Ecto neural progenitor cell (in vitro differentiated cells): ENCODE results near the gene RABEPK.
"Not testable (repeated sequence)": the region's sequence is repeated elsewhere in the genome, so short reads cannot be mapped to it uniquely, and the experiment has no call there.

Experiments used
- DNase-seq: peaks from one replicate; pipeline ENCODE4 v3.0.0-alpha.2; 2018; ENCODE audit warnings: low spot score

The RABEPK gene

DNA sequence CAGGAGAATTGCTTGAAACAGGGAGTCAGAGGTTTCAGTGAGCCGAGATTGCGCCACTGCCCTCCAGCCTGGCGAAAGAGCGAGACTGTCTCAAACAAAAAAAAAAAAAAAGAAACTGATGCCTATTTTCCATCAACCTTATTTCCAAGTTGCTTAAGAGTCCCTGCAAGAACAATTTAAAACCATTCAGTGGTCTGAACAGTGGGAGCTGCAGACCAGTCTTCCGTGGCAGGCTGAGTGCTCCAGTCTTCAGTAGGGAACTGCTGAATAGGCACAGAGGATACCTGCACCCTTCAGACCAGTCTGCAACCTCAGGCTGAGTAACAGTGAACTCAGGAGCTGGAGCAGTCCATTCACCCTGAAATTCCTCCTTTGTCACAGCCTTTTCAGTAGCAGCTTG, 5.9 kb upstream of the RABEPK start:
- not testable (repeated sequence) for DNase-seq

DNA sequence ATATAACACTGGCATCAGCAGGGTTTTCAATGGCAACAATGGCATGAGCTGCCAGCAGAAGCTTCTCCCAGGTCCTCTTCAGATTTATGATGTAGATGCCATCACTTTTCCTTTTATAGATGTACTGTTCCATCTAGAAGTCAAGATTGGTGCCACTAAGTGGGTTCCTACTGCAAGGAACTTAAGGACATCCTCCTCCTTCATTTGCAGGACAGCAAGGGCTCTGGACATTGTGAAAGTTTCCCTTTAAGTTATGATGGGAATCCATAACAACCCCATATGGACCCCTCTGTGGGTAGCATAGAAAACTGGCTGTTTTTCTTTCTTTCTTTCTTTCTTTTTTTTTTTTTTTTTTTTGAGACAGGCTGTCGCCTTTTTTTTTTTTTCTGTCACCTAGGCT, 4.8 kb upstream of the RABEPK start:
- DNase-seq = not testable (repeated sequence)

GRCh38 chr9:125202846-125203618, 2.7 kb downstream of the RABEPK start:
- DNase-seq = no peak

DNA sequence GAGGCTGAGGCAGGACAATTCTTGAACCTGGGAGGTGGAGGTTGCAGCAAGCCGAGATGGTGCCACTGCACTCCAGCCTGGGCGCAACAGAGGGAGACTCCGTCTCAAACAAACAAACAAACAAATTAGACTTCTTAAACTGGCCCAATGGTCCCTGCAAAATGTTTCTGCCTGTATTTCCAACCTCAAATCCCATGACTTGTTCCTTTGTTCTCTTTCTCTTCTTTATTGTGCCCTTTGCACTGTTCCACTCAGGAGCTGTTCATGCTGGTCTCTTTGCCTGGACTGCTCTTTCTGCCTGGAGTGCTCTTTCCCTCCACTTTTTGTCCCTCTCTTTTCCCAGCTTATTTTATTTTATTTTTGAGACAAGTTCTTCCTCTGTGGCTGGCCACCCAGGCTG, 4.1 kb downstream of the RABEPK start:
- no peak for DNase-seq

GRCh38 chr9:125214186-125214585, 13.8 kb downstream of the RABEPK start:
- no peak for DNase-seq

- DNase-seq = no peak
Observed at GRCh38 chr9:125218621-125219020, 18.3 kb downstream of the RABEPK start.

DNA sequence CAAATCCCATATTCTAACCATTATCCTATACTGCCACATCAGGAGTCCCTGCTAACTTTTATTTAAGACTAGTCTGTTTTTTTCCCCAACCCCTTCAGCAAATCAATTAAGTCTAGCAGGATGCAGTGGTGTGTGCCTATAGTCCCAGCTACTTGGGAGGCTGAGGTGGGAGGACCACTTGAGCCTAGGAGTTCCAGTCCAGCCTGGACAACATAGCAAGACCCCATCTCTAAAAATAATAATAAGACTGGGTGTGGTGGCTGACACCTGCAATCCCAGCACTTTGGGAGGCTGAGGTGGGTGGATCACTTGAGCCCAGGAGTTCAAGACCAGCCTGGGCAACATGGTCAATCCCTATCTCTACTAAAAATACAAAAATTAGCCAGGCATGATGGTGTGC, 24.5 kb downstream of the RABEPK start:
- DNase-seq = not testable (repeated sequence)

GRCh38 chr9:125227761-125228160, 27.4 kb downstream of the RABEPK start:
- no peak for DNase-seq

- no peak for DNase-seq
Observed at GRCh38 chr9:125233678-125234077, 33.3 kb downstream of the RABEPK start.

GRCh38 chr9:125234099-125234498, 33.8 kb downstream of the RABEPK start:
- DNase-seq = not testable (repeated sequence)

DNA sequence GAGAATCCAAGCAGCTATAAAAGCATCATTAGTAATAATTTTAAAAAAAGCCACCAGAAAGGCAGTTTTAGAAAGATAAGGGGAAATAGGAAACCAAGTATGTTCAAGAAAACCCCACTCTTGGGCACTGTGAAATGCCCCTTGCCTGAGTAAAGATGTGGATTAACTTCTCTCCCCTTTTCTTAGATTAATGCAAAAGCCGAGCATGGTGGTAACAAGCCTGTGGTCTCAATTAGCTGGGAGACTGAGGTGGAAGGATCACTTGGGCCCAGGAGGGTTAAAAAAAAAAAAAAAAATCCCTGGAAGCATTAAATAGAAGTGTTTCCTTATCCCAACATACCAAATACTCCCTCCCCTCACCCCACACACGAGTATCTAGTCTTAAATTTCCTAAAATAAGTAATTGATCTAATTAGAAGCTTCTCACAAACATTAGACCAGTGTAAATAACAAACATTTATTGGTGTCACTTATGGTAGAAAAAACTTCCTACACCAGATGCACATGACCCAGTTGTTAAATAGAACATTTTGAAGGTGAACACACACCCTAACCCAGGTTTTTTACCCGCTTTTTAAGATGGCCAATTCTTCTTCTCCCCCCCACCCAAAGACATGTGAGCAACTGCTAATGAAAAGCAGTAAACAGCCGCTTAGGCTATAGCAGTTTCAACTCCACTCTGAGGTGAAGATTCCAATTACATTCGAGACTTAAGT, 35.6 kb downstream of the RABEPK start:
- DNase-seq = no peak

DNA sequence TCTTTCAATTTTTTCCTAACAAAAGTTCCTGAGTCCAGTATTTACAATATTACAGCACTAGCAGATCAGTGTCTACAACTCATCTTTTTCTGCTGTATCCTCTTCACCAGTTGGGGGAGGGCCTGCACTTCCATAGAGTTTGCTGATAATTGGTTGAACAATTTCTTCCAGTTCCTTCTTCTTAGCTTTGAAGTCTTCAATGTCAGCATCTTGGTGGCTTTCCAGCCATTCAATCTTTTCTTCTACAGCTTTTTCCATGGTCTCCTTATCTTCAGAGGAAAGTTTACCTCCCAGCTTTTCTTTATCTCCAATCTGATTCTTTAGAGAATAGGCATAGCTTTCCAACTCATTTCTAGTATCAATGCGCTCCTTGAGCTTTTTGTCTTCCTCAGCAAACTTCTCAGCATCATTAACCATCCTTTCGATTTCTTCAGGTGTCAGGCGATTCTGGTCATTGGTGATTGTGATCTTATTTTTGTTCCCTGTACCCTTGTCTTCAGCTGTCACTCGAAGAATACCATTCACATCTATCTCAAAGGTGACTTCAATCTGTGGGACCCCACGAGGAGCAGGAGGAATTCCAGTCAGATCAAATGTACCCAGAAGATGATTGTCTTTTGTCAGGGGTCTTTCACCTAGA, 36.3 kb downstream of the RABEPK start:
- DNase-seq = not testable (repeated sequence)

- no peak for DNase-seq
Observed at GRCh38 chr9:125238127-125238914, 38.0 kb downstream of the RABEPK start.

- DNase-seq = no peak
Observed at GRCh38 chr9:125238915-125239446, 38.6 kb downstream of the RABEPK start.

DNA sequence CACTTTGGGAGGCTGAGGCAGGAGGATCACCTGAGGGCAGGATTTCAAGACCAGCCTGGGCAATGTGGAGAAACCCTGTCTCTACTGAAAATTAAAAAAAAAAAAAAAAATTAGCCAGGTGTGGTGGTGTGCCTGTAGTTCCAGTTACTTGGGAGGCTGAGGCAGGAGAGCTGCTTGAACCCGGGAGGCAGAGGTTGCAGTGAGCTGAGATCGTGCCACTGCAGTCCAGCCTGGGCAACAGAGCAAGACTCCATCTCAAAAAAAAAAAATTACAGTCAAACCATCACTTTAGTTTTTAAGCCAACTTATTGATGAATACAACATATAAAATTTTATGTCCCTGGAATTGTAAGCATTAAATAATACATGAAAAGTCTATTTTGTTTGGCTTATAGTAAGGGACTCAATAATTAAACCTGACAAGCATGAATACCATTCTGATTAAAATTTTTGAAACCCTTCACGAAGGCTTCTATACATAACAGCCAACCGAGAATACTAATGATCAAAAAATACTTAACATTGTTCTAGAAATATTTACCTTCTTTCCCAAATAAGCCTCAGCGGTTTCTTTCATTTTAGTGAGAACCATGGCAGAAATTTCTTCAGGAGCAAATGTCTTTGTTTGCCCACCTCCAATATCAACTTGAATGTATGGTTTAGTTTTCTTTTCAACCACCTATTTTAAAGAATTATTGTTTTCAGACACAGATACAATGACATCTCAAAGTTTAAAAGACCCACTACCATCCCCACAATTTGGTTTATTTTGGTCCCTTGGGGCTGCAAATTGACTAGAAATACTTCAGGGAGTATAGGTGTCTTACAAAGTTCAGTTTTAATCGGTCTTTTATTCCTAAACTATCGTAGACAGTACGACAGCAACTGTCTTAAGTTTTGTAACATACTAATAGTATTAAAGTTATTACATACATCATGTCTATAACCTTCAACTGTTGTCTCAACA, 39.6 kb downstream of the RABEPK start:
- DNase-seq = no peak

DNA sequence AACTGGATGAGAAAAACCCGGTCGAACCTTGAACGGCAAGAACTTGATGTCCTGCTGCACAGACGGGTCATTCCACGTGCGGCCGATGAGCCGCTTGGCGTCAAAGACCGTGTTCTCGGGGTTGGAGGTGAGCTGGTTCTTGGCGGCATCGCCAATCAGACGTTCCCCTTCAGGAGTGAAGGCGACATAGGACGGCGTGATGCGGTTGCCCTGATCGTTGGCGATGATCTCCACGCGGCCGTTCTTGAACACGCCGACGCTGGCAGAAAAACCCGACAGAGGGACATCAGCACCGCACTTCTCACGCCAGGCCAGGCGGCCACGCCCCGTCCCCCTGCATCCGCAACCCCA, 40.3 kb downstream of the RABEPK start:
- DNase-seq = no peak

DNA sequence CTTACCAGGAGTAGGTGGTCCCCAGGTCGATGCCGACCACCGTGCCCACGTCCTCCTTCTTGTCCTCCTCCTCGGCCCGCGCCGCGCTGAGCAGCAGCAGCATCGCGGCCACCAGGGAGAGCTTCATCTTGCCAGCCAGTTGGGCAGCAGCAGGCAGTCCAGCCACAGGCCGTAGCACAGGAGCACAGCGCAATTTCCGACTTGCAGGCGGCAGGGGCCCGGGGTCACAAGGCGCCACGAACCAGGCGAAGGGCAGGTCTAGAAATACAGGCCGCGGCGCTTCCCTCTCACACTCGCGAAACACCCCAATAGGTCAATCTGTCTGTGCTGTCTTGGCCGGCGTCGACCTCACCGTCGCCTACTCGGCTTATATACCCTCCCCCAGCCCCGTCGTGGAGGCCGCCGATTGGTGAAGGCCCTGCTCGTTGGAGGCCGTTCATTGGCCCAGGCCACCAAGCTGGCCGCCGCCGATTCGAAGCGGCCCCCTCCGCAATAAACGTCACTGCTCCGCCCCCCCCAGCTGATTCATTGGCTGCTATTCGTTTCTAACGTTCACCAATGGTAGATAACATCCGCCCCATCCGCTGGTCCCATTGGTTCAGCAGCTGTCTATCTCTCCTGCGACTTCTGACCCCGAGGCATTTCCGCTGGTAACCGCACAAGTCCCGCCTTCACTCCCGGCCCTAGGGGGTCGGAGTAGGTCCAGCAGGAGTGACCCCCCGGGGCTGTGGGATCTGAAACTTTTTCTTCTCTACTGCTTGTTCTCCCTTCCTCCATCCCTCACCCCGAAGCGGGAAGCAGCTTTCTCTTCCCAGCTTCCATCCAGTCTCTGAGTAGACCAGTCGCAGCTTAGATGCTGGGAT, 40.9 kb downstream of the RABEPK start, which contains the start of gene HSPA5:
TSS of gene HSPA5 (minus strand) at position 344 of the 863 bp plus-strand sequence. CDS start at position 127, 217 bp downstream.
- peak; percentile 99 for DNase-seq

GRCh38 chr9:125241863-125242739, 41.8 kb downstream of the RABEPK start:
- no peak for DNase-seq

GRCh38 chr9:125243792-125244260, 43.5 kb downstream of the RABEPK start:
- DNase-seq = no peak
